ENCODE data around the gene APC2.

APC2 gene

GRCh38 chr19:1481224-1481892 lies 31.4 kb downstream of the APC2 start:
- no peak for DNase-seq (ENCODE audit: low spot score)

DNA sequence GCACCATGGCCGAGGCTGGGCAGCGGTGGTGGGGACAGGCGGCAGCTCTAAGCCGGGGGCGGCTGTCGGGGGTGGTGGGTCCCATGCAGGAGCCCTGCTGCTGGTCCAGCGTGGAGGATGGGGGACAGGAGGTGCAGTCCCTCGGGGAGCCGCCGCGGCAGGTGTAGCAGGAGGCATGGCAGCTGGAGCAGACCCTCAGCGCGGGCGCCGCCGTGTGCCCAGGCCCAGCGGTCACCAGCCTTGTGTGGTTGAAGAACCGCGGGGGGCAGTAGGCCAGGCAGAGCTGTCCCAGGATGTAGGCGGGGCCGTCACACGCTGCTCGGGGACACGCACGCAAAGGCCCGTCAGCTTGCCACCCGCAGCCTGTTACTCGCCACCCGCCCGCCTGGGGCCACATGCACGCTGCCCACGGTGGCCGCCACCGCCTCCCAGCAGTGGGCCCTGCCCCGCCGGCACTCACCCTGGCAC lies 32.0 kb downstream of the APC2 start:
- no peak for DNase-seq (ENCODE audit: low spot score)

GRCh38 chr19:1482361-1483130 lies 32.6 kb downstream of the APC2 start:
- no peak for DNase-seq (ENCODE audit: low spot score)

- DNase-seq (ENCODE audit: low spot score) = no peak
Measured at GRCh38 chr19:1483131-1483978, 33.4 kb downstream of the APC2 start.

DNA sequence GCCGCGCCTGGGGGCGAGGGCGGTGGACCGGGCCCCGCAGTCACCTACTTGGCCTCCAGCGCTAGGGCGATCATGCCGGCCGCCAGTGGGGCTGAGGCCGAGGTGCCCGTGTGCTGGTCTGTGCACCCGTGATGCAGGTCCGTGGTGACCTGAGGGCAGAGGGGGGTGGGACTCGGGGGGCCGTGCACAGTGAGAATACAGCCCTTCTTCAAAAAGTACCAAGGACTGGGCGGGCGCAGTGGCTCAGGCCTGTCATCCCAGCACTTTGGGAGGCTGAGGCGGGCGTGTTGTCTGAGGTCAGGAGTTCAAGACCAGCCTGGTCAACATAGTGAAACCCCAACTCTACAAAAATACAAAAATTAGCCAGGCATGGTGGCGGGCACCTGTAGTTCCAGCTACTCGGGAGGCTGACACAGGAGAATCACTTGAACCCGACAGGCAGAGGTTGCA lies 34.1 kb downstream of the APC2 start:
- no peak for DNase-seq (ENCODE audit: low spot score)

- DNase-seq (ENCODE audit: low spot score) = no peak
Measured at GRCh38 chr19:1486720-1487575, 37.0 kb downstream of the APC2 start.

- no peak for DNase-seq (ENCODE audit: low spot score)
Measured at GRCh38 chr19:1487576-1488281, 37.8 kb downstream of the APC2 start.

- DNase-seq (ENCODE audit: low spot score) = no peak
Measured at GRCh38 chr19:1488282-1488601, 38.3 kb downstream of the APC2 start.

DNA sequence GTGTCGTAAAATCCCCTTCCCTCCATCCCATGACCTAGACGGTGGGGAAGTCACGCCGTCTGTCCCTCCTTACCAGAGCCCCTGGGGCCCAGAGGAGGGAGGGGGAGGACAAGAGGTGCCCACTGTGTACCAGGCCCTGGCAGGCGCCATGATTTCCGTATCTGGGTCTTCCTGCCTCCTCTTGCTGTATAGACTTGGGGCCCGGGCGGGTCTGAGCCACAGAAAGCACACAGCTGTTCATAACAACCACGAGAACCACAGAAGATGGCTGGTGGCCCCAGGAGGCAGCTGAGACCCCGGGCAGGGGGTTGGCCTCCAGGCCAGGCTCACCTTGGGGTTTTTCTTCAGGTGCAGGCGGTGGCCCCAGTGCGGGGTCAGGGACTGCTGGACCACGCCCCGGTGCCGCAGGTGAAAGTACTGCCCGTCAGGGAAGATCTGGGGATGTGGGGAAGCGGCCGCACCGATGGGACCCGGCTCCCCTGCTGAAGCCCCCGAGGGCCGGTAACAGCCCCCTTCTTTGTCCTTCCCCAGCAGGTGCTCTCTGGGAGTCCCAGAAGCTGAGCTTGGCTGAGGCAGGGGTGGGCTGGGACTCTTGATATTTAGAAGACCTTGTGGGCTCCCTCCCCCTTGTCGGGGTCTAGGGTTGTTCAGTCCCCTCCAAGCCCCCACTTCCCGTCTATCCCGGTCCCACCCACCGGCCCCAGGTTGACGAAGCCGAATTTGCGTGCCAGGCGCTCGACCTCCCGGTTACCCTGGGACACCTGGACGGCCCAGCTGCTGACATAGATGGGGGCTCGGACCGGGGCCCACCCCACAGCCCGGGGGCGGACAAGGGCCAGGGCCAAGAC lies 39.8 kb downstream of the APC2 start:
- no peak for DNase-seq (ENCODE audit: low spot score)

- peak; percentile 95 for DNase-seq (ENCODE audit: low spot score)
Measured at GRCh38 chr19:1490311-1491113, 40.6 kb downstream of the APC2 start, which contains the start of gene PCSK4. Gene PCSK4 (minus strand): TSS chr19:1490350. CDS start chr19:1490346, 4 bp downstream.

DNA sequence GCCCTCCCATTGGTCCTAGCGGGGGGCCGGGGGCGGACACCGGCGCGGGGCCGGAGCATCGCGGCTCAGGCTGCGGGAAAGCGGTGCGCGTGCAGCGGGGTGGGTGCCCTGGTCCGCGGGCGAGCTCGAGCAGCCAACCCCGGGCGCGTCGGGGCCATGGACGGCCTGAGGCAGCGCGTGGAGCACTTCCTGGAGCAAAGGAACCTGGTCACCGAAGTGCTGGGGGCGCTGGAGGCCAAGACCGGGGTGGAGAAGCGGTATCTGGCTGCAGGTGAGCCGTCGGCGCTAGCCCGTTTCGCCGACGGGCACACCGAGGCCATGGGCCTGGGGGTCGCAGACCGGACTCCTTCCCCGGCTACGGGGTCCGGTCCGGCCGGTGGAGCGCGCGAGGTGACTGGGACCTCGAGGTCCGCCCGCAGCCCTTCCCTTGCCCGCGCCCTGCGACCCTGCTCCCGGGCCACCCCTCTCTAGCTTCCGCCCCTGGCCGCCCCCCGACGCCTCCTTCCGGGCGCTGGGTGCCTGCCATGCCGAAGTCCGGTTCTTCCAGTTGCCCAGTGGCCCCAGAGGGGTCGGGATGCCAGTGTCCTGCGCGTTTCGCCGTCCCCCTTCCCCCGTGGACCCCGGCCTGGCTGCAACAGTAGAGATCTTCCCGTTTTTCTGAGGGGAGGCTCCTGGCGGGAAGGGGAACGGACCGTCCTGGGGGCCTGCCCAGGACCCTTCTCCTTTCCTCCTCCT lies 41.4 kb downstream of the APC2 start, which contains the start of gene REEP6:
Gene REEP6 (plus strand): TSS at position 68 of the 735 bp plus-strand sequence. CDS start 89 bp downstream, at position 157.
- DNase-seq (ENCODE audit: low spot score) = no peak

DNA sequence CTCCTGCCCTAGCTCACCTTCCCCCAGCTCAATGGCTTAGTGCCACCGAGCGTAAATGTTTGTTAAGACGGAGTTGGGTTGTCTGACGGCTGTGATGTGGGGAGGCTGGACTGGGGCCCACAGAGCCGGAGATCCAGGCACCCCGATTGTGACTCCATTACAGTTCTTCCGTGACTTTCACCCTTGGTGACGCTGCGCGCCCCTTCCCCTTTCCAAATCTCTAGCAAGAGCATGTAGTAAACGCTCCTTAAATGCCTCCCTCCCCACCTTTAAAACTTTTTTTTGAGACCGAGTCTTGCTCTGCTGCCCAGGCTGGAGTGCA lies 41.9 kb downstream of the APC2 start:
- DNase-seq (ENCODE audit: low spot score) = no peak

DNA sequence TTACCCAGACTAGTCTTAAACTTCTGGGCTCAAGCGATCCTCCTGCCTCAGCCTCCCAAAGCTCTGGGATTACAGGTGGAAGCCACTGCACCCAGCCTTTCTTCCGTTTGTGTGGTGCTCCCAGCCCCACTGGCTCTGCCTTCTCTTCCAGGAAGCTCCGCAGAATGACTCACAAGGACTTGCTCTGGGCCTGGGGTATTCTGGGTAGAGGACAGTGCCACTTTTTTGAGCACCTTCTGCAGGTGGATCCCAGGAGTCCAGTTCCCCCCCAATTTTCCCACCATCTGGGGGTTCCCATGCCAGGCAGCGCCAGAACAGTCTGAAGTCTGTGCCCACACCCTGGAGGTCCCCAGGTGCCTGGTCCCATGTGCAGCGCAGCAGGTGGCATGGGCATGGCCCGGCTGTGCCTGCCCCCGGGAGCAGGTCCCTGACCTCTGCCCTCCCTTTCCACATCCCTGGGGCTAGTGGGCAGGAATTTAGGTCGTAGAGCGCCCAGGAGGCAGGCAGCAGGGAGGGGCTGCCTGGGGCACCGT lies 42.6 kb downstream of the APC2 start:
- no peak for DNase-seq (ENCODE audit: low spot score)

DNA sequence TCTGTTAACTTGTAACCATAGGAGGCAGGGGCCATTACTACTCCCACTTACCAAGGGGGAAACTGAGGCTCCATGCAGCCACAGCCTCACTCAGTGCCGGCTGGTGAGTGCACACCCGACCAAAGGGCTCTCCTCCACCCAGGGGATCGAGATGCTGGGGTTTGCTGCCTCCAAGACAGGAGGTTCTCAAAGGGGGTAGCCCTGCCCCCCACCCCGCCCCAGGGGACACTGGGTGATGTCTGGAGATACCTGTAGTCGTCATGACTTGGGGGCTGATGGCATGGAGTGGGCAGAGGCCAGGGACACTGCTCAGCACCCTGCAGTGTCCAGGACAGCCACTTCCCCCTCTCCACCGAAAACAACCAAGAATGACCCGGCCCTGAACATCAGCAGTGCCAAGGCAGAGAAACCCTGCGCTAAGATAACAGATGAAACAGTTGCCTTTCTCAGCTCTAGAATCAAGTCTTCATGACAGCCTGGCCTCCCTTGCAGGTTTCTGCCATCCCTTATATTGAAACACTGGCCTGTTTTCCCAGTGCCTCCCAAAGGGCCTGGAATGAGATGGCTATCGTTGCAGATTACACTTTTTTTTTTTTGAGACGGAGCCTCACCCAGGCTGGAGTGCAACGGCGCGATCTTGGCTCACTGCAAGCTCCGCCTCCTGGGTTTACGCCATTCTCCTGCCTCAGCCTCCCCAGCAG lies 44.3 kb downstream of the APC2 start:
- no peak for DNase-seq (ENCODE audit: low spot score)

GRCh38 chr19:1495051-1495798 lies 45.3 kb downstream of the APC2 start:
- no peak for DNase-seq (ENCODE audit: low spot score)

DNA sequence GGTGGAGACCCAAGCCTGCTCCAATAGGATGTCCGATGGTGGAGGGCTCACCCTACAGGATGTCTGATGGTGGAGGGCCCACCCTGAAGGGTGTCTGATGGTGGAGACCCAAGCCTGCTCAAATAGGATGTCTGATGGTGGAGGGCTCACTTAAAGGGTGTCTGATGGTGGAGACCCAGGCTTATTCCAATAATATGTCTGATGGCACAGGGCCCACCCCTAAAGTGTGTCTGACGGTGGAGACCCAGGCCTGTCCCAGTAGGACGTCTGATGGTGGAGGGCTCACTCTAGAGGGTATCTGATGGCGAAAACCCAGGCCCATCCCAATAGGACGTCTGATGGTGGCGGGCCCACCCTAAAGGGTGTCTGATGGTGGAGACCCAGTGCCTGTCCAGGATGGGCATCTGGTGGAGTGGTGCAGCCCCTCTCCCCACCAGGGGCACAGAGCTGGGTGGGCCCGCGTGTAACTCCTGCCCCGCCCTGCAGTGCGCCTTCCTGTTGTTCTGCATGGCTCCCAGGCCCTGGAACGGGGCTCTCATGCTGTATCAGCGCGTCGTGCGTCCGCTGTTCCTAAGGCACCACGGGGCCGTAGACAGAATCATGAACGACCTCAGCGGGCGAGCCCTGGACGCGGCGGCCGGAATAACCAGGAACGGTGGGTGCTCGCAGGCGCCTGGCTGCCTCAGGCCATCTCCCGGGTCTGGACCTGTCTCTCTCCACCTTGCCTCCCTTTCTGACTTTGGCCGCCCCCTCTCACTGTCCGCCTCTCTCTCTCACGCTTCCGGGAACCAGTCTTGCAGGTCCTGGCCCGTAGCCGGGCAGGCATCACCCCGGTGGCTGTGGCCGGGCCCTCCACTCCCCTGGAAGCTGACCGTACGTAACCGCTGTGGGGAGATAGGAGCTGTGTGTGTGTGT lies 46.1 kb downstream of the APC2 start:
- no peak for DNase-seq (ENCODE audit: low spot score)
